ENCODE data around the gene EME2.

EME2 gene

GRCh38 chr16:1745900-1746692 is 26.5 kb upstream of the EME2 start:
- DNase-seq, result peak; percentile 91

GRCh38 chr16:1746693-1747195 is 25.9 kb upstream of the EME2 start:
- DNase-seq, result no peak

- DNase-seq, result no peak
Observed at GRCh38 chr16:1747934-1748333, 24.7 kb upstream of the EME2 start.

GRCh38 chr16:1749152-1750117 is 23.2 kb upstream of the EME2 start:
- DNase-seq, result no peak

- no peak for DNase-seq
Observed at GRCh38 chr16:1751946-1752345, 20.7 kb upstream of the EME2 start.

- no peak for DNase-seq
Observed at GRCh38 chr16:1752853-1753252, 19.8 kb upstream of the EME2 start.

- no peak for DNase-seq
Observed at GRCh38 chr16:1754204-1754603, 18.4 kb upstream of the EME2 start.

GRCh38 chr16:1757714-1758461 is 14.7 kb upstream of the EME2 start:
- no peak for DNase-seq

GRCh38 chr16:1758923-1759322 is 13.7 kb upstream of the EME2 start:
- no peak for DNase-seq

GRCh38 chr16:1759511-1759910 is 13.1 kb upstream of the EME2 start:
- no peak for DNase-seq

GRCh38 chr16:1760911-1761310 is 11.7 kb upstream of the EME2 start:
- no peak for DNase-seq

GRCh38 chr16:1761751-1762150 is 10.9 kb upstream of the EME2 start:
- DNase-seq, result no peak

GRCh38 chr16:1762196-1762878 is 10.3 kb upstream of the EME2 start:
- DNase-seq, result no peak

GRCh38 chr16:1762879-1763520 is 9.6 kb upstream of the EME2 start:
- no peak for DNase-seq

GRCh38 chr16:1763521-1764511 is 8.8 kb upstream of the EME2 start:
- DNase-seq, result peak; percentile 88

- DNase-seq, result no peak
Observed at GRCh38 chr16:1764971-1765370, 7.6 kb upstream of the EME2 start.

GRCh38 chr16:1765826-1766225 is 6.8 kb upstream of the EME2 start:
- no peak for DNase-seq

GRCh38 chr16:1766231-1766630 is 6.4 kb upstream of the EME2 start:
- no peak for DNase-seq

- DNase-seq, result no peak
Observed at GRCh38 chr16:1766701-1767100, 5.9 kb upstream of the EME2 start.
